Measurements from ENCODE around the gene PTH1R. TPM values are rescaled to one million over a fixed set of nuclear protein-coding genes. Genes with fewer than 3 reads are reported as not detected.

Gene PTH1R
- total RNA-seq, 1 donor from 2014 or later: not detected

DNA sequence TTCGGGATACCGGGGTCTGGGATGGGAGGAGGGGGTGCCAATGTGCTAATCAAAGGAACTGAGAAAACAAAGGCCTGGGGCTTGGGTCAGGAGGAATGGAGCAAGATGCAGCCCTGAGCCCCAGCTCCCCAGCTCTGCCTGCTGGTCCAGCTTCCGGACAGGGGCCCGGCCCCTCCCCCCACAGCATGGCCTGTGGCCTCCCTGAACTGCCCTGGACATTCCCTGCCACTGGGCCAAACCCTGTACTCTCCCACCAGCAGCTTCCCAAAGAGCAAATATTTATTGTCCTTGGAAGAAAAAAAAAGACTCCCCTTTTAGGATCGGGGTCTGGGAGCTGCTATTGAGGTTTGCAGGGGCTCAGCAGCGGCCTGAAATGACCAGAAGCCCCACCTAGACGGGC, 8.6 kb upstream of the PTH1R start:
- H3K4me3 ChIP-seq: no peak overlapping the region
- no peaks in the 10 kb centered on the region for H3K36me3 ChIP-seq
- no peaks in the 10 kb centered on the region for H3K27me3 ChIP-seq
- DNase-seq (ENCODE audit: low spot score): no peak
- peaks cover 22% of the 10 kb centered on the region for H3K4me1 Mint-ChIP-seq
- H3K27ac ChIP-seq: no peak overlapping the region
- no peak overlapping the region for H3K4me2 ChIP-seq
- H3F3A ChIP-seq (ENCODE audit: low read depth): no peaks in the 10 kb centered on the region
- H3K27me3 Mint-ChIP-seq (ENCODE audit: insufficient read depth, low read depth): peaks cover 9% of the 10 kb centered on the region
- no peaks in the 10 kb centered on the region for H3K79me2 ChIP-seq (ENCODE audit: low read depth)
- no peaks in the 10 kb centered on the region for H3K4me1 ChIP-seq
- peak overlapping the region; percentile 80 for H3K27ac Mint-ChIP-seq
- no peak overlapping the region for H3K9ac ChIP-seq
- no peaks in the 10 kb centered on the region for H3K36me3 Mint-ChIP-seq
- H3K9me3 Mint-ChIP-seq: no peaks in the 10 kb centered on the region
- H3K4me3 Mint-ChIP-seq: no peak overlapping the region
- TF ChIP-seq CTCF (IDR thresholded peaks at IDR 0.05): no peak
- no peak for TF ChIP-seq EZH2 (IDR thresholded peaks at IDR 0.05)
- TF ChIP-seq EZH2phosphoT487 (IDR thresholded peaks at IDR 0.05): no peak
- no peaks in the 10 kb centered on the region for H4K20me1 ChIP-seq (ENCODE audit: low read depth)
- no peaks in the 10 kb centered on the region for H3K9me3 ChIP-seq (ENCODE audit: low read depth)
- no peak overlapping the region for H2AFZ ChIP-seq (replicated peaks)

GRCh38 chr3:46869440-46869839, 8.1 kb upstream of the PTH1R start:
- H3K9me3 ChIP-seq (ENCODE audit: low read depth): no peaks in the 10 kb centered on the region
- H3K4me1 ChIP-seq: no peaks in the 10 kb centered on the region
- no peaks in the 10 kb centered on the region for H3K36me3 ChIP-seq
- Mint-ChIP-seq H3K4me1 (peaks cover 26% of the 10 kb centered on the region), H3K27ac (peak overlapping the region; percentile 80), H3K36me3 (no peaks in the 10 kb centered on the region), H3K27me3 (ENCODE audit: insufficient read depth, low read depth) (peaks cover 9% of the 10 kb centered on the region), H3K9me3 (no peaks in the 10 kb centered on the region), H3K4me3 (no peak overlapping the region)
- no peaks in the 10 kb centered on the region for H3K27me3 ChIP-seq
- H3F3A ChIP-seq (ENCODE audit: low read depth): no peaks in the 10 kb centered on the region
- H2AFZ ChIP-seq (replicated peaks): no peak overlapping the region
- no peak overlapping the region for H3K4me3 ChIP-seq
- H3K27ac ChIP-seq: no peak overlapping the region
- H3K9ac ChIP-seq: no peak overlapping the region
- no peak for TF ChIP-seq EZH2 (IDR thresholded peaks at IDR 0.05)
- TF ChIP-seq EZH2phosphoT487 (IDR thresholded peaks at IDR 0.05): no peak
- TF ChIP-seq CTCF (IDR thresholded peaks at IDR 0.05): no peak
- H3K4me2 ChIP-seq: no peak overlapping the region
- H4K20me1 ChIP-seq (ENCODE audit: low read depth): no peaks in the 10 kb centered on the region
- DNase-seq (ENCODE audit: low spot score): no peak
- H3K79me2 ChIP-seq (ENCODE audit: low read depth): no peaks in the 10 kb centered on the region

DNA sequence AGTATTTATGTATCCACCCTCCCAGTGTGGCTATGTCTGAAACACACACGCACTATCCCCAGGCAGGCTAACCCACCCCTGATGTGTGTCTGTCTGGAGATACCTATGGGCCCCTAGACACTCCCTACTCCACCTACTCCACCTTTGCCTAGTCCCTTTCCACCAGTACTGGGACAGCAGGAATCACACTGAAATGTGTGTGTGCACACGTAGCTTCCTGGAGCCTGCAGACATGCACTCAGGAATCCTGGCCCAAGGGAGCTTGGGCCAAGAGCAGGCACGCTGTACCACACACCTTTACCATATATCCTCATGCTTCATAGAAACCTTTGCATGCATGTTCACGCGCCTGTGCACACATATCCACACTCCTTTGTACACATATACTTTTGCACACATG, 6.9 kb upstream of the PTH1R start:
- Histone ChIP-seq H3K79me2 (ENCODE audit: low read depth) (no peaks in the 10 kb centered on the region), H3K4me3 (no peak overlapping the region), H4K20me1 (ENCODE audit: low read depth) (no peaks in the 10 kb centered on the region), H3K9me3 (ENCODE audit: low read depth) (no peaks in the 10 kb centered on the region), H3K4me2 (no peak overlapping the region), H3F3A (ENCODE audit: low read depth) (no peaks in the 10 kb centered on the region), H2AFZ (replicated peaks) (no peak overlapping the region), H3K36me3 (no peaks in the 10 kb centered on the region), H3K27ac (no peak overlapping the region), H3K27me3 (no peaks in the 10 kb centered on the region), H3K4me1 (no peaks in the 10 kb centered on the region), H3K9ac (no peak overlapping the region)
- H3K9me3 Mint-ChIP-seq: no peaks in the 10 kb centered on the region
- H3K36me3 Mint-ChIP-seq: no peaks in the 10 kb centered on the region
- no peak for DNase-seq (ENCODE audit: low spot score)
- peaks cover 29% of the 10 kb centered on the region for H3K4me1 Mint-ChIP-seq
- no peak overlapping the region for H3K4me3 Mint-ChIP-seq
- no peak overlapping the region for H3K27ac Mint-ChIP-seq
- TF ChIP-seq CTCF (IDR thresholded peaks at IDR 0.05): no peak
- TF ChIP-seq EZH2 (IDR thresholded peaks at IDR 0.05): no peak
- TF ChIP-seq EZH2phosphoT487 (IDR thresholded peaks at IDR 0.05): no peak
- H3K27me3 Mint-ChIP-seq (ENCODE audit: insufficient read depth, low read depth): peaks cover 11% of the 10 kb centered on the region

Measured in neural progenitor cell (in vitro differentiated cells).